GM06990 (cell line): ENCODE data around the gene SH3YL1.

ENCODE experiments used
- DNase-seq: peaks from one replicate; pipeline ENCODE4 v3.0.0-alpha.2; 2011; ENCODE audit not compliant: insufficient read length; ENCODE audit errors: extremely low read depth
- H3K27me3 ChIP-seq: replicated peaks from 2 replicates; pipeline ENCODE4 v1.6.0; 2011; ENCODE audit warnings: low read length; ENCODE audit not compliant: control insufficient read depth, insufficient read depth
- H3K36me3 ChIP-seq: 2 replicates; pipeline ENCODE4 v1.5.1; 2011; ENCODE audit warnings: low read length; ENCODE audit not compliant: control insufficient read depth, insufficient read depth
- H3K4me3 ChIP-seq: replicated peaks from 2 replicates; pipeline ENCODE4 v1.5.1; 2011; ENCODE audit warnings: low read depth, mild to moderate bottlenecking, control low read depth, low read length
- TF ChIP-seq, protein P1 (sequence below): IDR thresholded peaks from 2 replicates; pipeline ENCODE4 v1.5.1; 2011; ENCODE audit warnings: low read length, control low read depth, mild to moderate bottlenecking, inconsistent platforms; ENCODE audit not compliant: insufficient read depth, poor library complexity, severe bottlenecking

Gene SH3YL1

DNA sequence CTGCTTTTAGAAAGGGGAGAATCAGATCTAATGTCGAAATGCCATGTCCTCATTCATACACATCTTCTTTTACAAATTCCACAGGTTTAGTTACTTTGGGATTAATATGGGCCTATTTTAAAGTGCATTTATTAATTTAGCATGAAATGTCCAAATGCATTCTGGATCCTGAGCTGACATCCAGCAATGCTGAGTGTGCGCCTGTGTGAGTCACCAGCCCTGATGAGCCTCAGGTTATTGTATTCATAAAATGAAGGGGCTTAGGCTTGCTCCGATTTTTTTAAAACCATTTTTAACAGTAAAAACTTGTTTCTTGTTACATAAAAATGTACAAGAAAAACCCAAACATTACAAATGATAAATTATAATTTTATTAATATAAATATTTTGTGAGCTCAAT is 94.1 kb downstream of the SH3YL1 start:
- TF ChIP-seq, protein P1, sequence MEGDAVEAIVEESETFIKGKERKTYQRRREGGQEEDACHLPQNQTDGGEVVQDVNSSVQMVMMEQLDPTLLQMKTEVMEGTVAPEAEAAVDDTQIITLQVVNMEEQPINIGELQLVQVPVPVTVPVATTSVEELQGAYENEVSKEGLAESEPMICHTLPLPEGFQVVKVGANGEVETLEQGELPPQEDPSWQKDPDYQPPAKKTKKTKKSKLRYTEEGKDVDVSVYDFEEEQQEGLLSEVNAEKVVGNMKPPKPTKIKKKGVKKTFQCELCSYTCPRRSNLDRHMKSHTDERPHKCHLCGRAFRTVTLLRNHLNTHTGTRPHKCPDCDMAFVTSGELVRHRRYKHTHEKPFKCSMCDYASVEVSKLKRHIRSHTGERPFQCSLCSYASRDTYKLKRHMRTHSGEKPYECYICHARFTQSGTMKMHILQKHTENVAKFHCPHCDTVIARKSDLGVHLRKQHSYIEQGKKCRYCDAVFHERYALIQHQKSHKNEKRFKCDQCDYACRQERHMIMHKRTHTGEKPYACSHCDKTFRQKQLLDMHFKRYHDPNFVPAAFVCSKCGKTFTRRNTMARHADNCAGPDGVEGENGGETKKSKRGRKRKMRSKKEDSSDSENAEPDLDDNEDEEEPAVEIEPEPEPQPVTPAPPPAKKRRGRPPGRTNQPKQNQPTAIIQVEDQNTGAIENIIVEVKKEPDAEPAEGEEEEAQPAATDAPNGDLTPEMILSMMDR = no peak
- H3K27me3 ChIP-seq = no peaks in the 10 kb centered on the region
- no peaks in the 10 kb centered on the region for H3K36me3 ChIP-seq
- DNase-seq = no peak
- no peak overlapping the region for H3K4me3 ChIP-seq
